Stimulated activated CD4-positive, alpha-beta T cell treated with anti-CD3 and anti-CD28 coated beads, Interleukin-12 subunit alpha, Interleukin-12 subunit beta, amount 100 ng/mL, for 24 hours (primary cell): Measurements from ENCODE around the gene HAO2.

Source experiments
- DNase-seq, 2 experiments: peaks; one replicate each; pipeline ENCODE4 v3.0.0-alpha.2; 2020; ENCODE audit warnings: low read depth in 2 of 2

Gene HAO2

DNA sequence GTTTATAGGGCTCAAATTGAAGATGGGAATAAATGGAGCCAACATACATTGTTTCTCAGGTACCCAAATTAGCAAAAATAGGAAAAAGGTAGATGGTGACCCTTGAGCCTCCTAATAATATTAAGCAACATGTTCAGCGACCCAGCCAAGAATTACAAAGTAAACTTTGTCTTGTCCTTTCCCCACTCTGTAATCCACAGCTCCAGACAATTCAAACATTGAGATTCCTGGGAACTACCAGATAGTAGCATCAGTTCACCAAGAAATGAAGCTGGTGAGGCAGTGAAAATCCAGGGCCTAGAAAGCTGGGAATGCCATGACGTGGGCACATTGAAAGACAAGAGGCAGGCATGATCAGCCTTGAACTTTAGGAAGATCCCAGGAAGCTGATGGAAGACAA is 11.7 kb downstream of the HAO2 start:
- no peak for DNase-seq

- no peak for DNase-seq
These were observed 12.5 kb downstream of the HAO2 start for GRCh38 chr1:119380983-119381662.

DNA sequence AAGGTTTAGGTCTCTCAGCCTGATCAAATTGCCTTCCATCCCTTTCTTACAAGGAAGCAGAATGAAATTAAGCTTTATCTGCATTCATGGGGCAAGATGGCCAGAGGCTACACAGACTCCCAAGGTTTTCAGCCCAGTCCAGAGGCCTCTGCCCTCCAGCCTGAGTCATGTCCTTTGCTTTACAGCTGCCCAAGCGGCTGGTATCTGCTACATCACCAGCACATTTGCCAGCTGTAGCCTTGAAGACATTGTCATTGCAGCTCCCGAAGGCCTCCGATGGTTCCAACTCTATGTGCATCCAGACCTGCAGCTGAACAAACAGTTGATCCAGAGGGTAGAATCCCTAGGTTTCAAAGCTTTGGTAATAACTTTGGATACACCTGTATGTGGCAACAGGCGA is 16.0 kb downstream of the HAO2 start:
- no peak for DNase-seq

DNA sequence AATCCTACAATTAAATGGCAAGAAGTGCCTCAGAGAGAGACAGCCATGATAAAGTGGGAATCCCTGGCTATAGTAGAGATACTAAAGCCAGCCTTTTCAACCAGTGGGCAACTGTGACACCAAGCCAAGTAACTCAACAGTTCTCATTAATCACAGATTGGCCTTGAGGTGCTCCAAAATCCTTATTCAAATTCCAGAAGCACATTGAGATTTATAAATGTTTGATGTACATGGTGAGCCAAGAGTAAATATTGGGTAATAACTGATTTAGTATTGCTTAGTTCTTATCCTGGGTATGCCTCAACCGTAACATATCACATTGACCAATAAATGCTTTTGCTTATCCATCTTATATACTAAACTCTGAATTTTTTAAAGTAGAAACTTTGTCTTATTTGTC is 17.1 kb downstream of the HAO2 start:
- DNase-seq: no peak

DNA sequence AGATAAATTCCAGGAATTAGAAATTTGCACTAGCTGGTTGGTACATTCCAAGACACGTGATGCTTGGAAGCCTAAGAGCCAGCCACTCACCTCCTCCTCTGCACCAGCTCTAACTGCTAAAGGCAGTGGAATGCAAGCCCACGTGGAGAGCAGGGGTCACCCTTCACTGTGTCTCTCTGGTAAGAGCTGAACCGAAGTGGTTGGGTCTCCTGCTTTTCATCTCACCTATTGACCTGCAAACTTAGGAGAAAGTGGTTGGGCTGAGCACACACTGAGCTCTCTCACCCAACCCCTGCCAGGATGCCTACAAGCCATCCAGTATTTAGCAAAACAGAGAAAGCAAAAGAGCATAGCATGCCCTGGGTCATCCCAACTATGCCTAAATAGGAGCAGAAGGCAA is 19.3 kb downstream of the HAO2 start:
- no peak for DNase-seq

GRCh38 chr1:119388450-119388849 is 19.9 kb downstream of the HAO2 start:
- no peak for DNase-seq

DNA sequence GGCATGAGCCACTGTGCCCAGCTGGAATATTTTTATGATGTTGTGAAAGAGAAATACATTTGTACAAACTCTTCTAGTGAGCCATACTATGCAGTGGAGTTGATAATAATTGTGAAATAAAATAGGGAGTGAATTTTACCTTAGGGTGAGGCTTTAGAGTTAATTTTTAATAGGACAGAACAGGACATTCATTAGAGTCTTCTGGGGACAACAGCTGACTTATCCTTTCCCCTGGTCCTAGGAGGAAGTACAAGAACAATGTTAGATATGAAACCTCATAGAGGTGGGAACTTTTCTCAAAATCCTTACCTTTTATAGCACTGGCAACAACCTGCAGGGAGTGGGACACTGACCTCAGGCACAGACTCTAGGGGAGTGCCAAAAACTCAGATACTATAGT is 21.9 kb downstream of the HAO2 start:
- DNase-seq: no peak

GRCh38 chr1:119391749-119392148 is 23.2 kb downstream of the HAO2 start:
- DNase-seq: no peak

DNA sequence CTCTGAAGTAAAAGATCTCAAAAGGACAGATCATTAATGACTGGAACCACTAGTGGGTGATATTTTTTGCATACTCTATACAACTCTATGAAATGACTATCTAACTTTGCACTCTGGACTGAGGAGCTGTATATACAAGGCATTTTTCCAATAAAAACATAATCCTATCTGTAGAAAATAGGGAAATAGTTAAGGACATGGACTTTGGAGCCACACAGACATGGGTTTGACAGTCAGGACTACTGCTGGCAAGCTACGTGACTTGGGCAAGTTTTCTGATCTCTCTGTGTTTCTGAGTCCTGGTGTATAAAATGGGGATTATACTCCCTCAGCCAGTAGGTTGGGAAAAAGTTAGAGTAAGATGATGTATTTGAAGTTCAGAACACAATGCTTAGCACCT is 25.5 kb downstream of the HAO2 start:
- DNase-seq: no peak

GRCh38 chr1:119396982-119397381 is 28.4 kb downstream of the HAO2 start:
- no peak for DNase-seq

DNA sequence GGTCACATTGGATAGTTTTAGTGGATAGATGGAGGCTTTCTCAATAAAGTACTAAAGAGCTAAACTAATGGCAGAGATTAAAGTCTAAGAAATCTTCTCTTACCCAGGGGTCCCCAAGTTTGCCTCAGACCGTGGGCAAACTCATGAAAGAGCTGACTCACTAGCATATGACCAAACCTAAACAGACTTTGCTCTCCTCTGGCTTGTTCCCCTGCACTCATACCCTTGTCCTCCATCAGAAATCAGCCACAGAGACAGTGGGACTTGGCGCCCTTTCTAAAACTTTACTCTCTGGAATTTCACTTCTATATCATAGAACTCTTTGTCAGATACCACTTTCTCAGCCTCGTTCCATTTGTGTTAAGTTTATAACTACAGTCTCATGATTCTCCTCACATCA is 29.4 kb downstream of the HAO2 start:
- DNase-seq: no peak

GRCh38 chr1:119404736-119405135 is 36.2 kb downstream of the HAO2 start:
- DNase-seq: no peak

GRCh38 chr1:119409731-119410130 is 41.1 kb downstream of the HAO2 start:
- DNase-seq: no peak

GRCh38 chr1:119410961-119411360 is 42.4 kb downstream of the HAO2 start:
- no peak for DNase-seq

DNA sequence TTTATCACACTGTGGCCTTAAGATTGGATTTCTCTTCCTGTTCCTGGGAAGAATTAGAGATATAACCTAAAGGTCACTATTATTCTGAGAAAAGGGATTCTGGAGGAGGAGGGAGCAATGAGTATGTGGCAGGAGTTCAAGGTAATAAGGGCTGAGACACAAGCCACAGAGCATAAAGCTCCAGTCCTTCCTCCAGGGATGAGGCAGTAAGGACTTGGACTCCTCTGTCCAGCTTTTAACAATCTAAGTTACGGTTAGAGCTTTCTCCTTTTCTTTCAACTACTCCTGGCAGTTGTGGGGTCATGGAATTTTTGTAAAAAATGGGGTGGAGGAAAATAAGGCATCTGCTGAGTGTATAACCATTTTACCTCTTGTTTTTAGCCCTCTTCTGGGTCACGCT is 46.4 kb downstream of the HAO2 start, which contains the start of gene HSD3B2:
Gene HSD3B2 (plus strand): TSS at position 201 of the 400 bp plus-strand sequence. CDS start 270 bp downstream, outside the sequence.
- DNase-seq: no peak

DNA sequence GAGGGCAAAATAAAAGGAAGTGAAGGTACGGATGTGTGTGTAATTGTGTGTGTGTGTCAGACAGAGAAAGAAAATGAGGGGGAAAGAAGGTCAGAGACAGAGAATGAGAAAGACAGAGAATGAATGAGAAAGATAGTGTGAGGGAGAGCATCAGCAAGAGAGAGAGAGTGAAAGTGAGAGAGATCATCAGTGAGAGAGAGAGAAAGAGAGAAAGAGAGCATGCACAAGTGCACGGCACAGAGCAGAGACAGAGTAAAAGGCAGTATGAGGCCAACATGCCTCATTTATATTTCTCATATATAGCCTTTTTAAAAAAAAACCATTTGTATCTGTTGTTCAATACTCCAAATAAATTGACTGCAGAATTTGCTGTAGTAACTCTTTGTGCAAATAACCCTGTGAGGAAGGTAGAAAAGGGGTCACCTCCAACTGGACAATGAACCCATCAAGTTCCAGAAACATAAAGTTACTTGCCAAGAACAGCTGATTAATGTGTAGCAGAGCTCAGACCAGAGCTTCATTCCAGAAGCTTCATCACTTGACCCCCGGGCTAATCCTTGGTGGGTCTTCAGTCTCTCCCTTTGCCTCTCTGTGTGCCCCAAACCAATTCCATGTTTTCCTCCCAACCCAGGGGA is 47.5 kb downstream of the HAO2 start:
- DNase-seq: no peak

- no peak for DNase-seq
These were observed 50.5 kb downstream of the HAO2 start for GRCh38 chr1:119419109-119419508.

DNA sequence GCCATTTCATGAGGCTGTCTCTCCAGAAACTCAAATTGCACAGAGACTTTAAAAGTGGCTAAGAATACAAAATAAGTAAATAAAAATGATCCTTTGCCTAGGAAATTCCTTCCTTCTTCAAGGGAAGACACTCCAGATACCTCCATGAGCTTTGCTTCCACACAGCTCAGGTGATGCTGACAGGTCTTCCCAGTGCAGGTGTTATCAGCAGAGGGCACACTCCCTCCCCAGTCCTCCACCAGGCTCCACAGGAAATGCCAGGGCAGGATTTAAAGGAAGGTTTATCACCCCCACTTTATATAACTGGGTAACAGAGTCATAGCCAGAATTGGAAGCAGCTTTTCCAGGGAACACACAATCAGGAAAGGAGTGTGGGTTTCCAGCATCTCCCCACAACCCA is 52.1 kb downstream of the HAO2 start:
- no peak for DNase-seq

DNA sequence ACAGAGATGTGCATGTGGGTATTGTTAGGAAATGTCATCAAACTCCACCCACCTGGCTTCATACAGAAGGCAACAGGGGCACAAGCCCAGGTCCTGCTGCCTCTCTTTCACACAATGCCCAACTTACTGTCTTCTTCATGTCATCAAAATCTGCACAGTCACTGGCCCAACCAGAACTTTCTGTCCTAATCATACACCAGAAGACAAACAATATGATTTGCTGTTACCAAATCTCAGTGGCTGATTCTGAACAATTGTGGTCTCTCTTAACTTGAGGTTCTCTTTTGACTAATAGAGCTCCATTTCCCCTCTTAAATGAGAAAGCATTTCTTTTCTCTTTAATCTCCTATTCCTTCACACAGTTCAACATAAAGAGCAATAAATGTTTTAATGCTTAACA is 54.0 kb downstream of the HAO2 start:
- DNase-seq: no peak

DNA sequence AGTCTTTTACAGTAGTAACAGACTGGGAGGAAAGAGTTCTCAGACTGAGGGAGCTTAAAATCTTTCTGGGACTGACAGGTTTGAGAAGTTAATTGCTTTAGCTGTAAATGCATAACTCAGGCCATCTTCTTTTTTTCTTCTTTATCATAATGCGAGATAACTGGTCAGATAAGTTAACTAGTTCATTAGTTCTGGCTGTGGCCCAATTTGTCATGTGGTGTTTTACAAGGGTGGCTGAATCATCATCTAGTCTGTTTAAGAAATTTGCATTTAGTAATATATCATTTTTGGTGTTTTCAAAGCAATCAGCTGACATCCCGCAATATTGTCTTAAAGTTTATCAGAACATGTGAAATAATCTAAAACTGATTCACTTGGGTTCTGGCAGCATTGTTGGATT is 60.4 kb downstream of the HAO2 start:
- no peak for DNase-seq

- no peak for DNase-seq
These were observed 61.1 kb downstream of the HAO2 start for GRCh38 chr1:119429687-119430086.

GRCh38 chr1:119430486-119430885 is 61.9 kb downstream of the HAO2 start:
- no peak for DNase-seq

GRCh38 chr1:119431836-119432235 is 63.3 kb downstream of the HAO2 start:
- DNase-seq: no peak

DNA sequence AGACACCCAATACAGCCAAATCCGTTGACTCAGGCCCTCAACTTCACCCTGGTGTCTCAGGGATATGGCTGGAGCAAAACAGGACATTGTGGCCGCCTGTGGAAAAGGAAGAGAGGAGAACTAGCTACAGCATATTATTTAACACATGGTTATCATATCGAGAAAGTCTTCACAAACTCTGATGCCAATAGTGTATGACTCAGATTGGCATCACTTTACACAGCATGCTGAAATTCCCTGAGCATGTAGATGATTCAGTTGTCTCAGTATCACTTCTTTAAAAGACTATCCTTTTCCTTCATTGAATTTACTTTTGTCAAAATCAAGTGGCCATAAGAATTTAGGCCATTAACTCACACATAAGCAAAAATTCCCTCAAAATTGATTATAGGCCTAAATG is 66.5 kb downstream of the HAO2 start:
- DNase-seq: no peak
